ENCODE data around the gene HTRA3.

Gene HTRA3

DNA sequence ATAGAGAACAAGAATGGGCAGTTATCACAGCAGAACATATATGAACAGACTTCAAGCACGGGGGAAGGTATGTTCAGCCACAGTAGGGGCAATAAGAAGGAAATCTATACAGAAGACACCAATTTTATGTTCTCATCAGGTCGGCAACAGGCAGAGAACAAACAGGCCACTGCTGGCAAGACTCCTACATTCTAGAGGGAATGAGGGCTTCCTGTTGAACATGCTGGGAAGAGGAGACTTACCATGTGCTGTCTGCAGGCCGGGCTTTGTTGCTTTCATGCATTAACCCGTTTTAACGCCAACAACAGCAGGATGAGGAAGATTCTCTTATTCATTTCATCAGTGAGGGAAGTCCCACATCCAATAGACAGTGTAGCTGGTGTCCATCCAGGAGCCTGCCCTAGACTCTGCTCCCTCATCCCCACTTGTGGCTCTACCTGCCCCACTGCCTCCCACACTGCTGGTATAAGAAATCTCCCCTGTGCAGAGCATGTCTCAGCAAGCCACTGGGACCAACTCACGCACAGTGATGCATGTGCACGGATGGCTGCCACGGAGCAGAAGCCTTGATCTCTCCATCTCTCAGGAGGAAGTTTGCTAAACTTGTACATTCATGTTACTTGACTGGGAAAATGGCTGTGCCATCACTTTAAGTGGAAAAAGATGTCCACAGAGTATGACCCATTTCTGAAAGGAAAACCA lies 86.5 kb downstream of the HTRA3 start:
- DNase-seq (ENCODE audit: low spot score): no peak
- TF ChIP-seq, protein P1, sequence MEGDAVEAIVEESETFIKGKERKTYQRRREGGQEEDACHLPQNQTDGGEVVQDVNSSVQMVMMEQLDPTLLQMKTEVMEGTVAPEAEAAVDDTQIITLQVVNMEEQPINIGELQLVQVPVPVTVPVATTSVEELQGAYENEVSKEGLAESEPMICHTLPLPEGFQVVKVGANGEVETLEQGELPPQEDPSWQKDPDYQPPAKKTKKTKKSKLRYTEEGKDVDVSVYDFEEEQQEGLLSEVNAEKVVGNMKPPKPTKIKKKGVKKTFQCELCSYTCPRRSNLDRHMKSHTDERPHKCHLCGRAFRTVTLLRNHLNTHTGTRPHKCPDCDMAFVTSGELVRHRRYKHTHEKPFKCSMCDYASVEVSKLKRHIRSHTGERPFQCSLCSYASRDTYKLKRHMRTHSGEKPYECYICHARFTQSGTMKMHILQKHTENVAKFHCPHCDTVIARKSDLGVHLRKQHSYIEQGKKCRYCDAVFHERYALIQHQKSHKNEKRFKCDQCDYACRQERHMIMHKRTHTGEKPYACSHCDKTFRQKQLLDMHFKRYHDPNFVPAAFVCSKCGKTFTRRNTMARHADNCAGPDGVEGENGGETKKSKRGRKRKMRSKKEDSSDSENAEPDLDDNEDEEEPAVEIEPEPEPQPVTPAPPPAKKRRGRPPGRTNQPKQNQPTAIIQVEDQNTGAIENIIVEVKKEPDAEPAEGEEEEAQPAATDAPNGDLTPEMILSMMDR (IDR thresholded peaks at IDR 0.05; ENCODE audit: extremely low read depth, insufficient read depth, missing control alignments): no peak
- in situ Hi-C loops (cut with MboI; ENCODE audit: low pct_unique_long_range_greater_than_20kb, low sequenced_read_pairs, unreplicated experiment): no loop called here
